ENCODE measurements around the gene SPATA17.

SPATA17 gene

GRCh38 chr1:217919683-217920388 lies 288.7 kb downstream of the SPATA17 start:
- DNase-seq, result no peak

All from suppressor macrophage (primary cell).